OCI-LY7 (cell line): ENCODE measurements around the gene KBTBD12. TPM values are rescaled to one million over a fixed set of nuclear protein-coding genes. Genes with fewer than 3 reads are reported as not detected.

Source experiments
- BruUV-seq: library from RNA; stranded (reverse); fragments of 400-500 nt; replicated peaks from 2 replicates; lab custom pipeline; 2021; lab: Mats Ljungman, UMichigan
- CTCF ChIA-PET: fragments of 300-600 bp; sonication (Branson Sonifier 250); formaldehyde crosslinking; loops from one replicate; lab custom pipeline; 2022; ENCODE audit warnings: antibody characterized with exemption; ENCODE audit not compliant: unreplicated experiment; lab: Charles Lee
- POLR2A ChIA-PET: fragments of 300-600 bp; sonication (Branson Sonifier 250); formaldehyde crosslinking; loops from one replicate; lab custom pipeline; 2022; ENCODE audit warnings: antibody characterized with exemption; lab: Charles Lee
- DNase-seq: peaks from one replicate; pipeline ENCODE4 v3.0.0-alpha.2; 2015; ENCODE audit warnings: low spot score
- H2AFZ ChIP-seq: fragments of 200-600 bp; sonication (generic), shearing (Covaris generic); 2 replicates; pipeline ENCODE4 v1.6.1; 2014; ENCODE audit warnings: mild to moderate bottlenecking, antibody characterized with exemption, low read length, moderate library complexity
- H3K27ac ChIP-seq: fragments of 200-600 bp; sonication (generic); 2 replicates; pipeline ENCODE4 v1.5.1; 2014; ENCODE audit warnings: mixed run types, low read depth, mild to moderate bottlenecking, moderate library complexity, low read length, inconsistent platforms; ENCODE audit not compliant: poor library complexity, severe bottlenecking
- H3K36me3 ChIP-seq: fragments of 200-600 bp; sonication (generic); 2 replicates; pipeline ENCODE4 v1.6.1; 2014; ENCODE audit warnings: mild to moderate bottlenecking, antibody characterized with exemption, low read length, moderate library complexity, mixed read lengths; ENCODE audit not compliant: insufficient read depth
- H3K4me1 ChIP-seq: fragments of 200-600 bp; sonication (generic); 2 replicates; pipeline ENCODE4 v1.5.1; 2014; ENCODE audit warnings: mild to moderate bottlenecking, low read length; ENCODE audit not compliant: insufficient read depth, poor library complexity, severe bottlenecking
- H3K4me2 ChIP-seq: fragments of 200-600 bp; sonication (generic); 2 replicates; pipeline ENCODE4 v1.6.1; 2014; ENCODE audit warnings: mild to moderate bottlenecking, low read length
- H3K4me3 ChIP-seq: fragments of 200-600 bp; sonication (generic); 2 replicates; pipeline ENCODE4 v1.5.1; 2014; ENCODE audit warnings: mild to moderate bottlenecking, low read depth, low read length; ENCODE audit not compliant: poor library complexity, severe bottlenecking
- H3K79me2 ChIP-seq: fragments of 200-600 bp; sonication (generic); 2 replicates; pipeline ENCODE4 v1.6.1; 2016; ENCODE audit warnings: low read depth, mild to moderate bottlenecking, low read length, moderate library complexity, mixed read lengths; ENCODE audit not compliant: insufficient read depth
- H3K9me2 ChIP-seq: fragments of 200-600 bp; sonication (generic); 2 replicates; pipeline ENCODE4 v1.6.1; 2016; ENCODE audit warnings: mild to moderate bottlenecking, low read length, mixed read lengths; ENCODE audit not compliant: insufficient read depth
- H3K9me3 ChIP-seq: fragments of 200-600 bp; sonication (generic); 2 replicates; pipeline ENCODE4 v1.6.1; 2014; ENCODE audit warnings: mild to moderate bottlenecking, mixed run types, low read length, mixed read lengths
- H4K20me1 ChIP-seq: fragments of 200-600 bp; sonication (generic); 2 replicates; pipeline ENCODE4 v1.6.1; 2014; ENCODE audit warnings: mild to moderate bottlenecking, antibody characterized with exemption, low read length, moderate library complexity, mixed read lengths; ENCODE audit not compliant: insufficient read depth
- EZH2phosphoT487 ChIP-seq: fragments of 200-600 bp; sonication (generic); IDR thresholded peaks from 2 replicates; pipeline ENCODE4 v1.6.1; 2018; ENCODE audit warnings: low read depth, borderline replicate concordance, mild to moderate bottlenecking, mixed run types, antibody characterized with exemption, low read length, moderate library complexity, mixed read lengths
- intact Hi-C: fragments of 100-400 bp; cut with micrococcal nuclease; formaldehyde crosslinking; loops from one replicate; pipeline ENCODE4 v1.10.0; 2022; ENCODE audit not compliant: unreplicated experiment
- total RNA-seq, 2 experiments: library from RNA; depleted of rRNA in 1 of 2; stranded (reverse); fragments of >200 nt in 1 of 2; shearing (Covaris generic) in 1 of 2; gene quantifications; 2 replicates each; pipeline ENCODE4 v1.2.3, GENCODE V29; 2014 to 2022
- TF ChIP-seq, protein P1 (sequence below): fragments of 200-600 bp; sonication (generic); conservative IDR thresholded peaks from 2 replicates; pipeline ENCODE4 v1.5.1; 2014; ENCODE audit warnings: mild to moderate bottlenecking, antibody characterized with exemption, low read length, moderate library complexity, mixed read lengths

KBTBD12 gene
- total RNA-seq, 2 experiments from 2014 or later, result not detected

DNA sequence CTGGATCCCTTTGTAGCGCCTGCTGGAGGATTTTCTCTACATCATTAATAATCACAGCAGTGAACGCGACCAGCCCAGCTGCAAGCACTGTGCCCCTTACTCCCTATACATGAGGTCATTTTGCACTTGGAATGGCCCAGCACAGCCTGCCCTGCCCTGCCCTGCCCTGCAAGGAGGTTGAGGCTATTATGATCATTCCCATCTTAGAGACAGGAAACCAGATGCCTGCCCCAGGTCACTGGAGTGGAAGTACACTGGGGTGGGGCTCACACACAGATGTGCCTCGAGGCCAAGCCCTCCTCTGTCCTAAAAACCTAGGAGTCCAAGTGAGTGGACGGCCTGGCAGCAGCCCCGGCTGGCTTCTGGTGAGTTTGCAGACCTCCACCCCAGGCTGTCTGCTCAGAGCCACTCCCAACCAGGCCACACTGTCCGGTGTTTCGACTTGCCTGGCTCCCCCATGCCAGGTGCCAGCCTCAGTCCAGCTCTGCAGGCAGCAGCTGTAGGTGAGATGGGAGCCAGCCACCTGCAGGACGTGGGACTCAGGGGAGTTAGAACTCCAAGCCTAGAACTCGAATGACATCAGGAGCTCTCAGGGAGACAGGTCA is 106.8 kb downstream of the KBTBD12 start:
- Histone ChIP-seq H3K27ac (no peak overlapping the region), H3K4me1 (no peaks in the 10 kb centered on the region), H3K4me2 (no peak overlapping the region), H3K9me2 (no peaks in the 10 kb centered on the region), H3K9me3 (no peaks in the 10 kb centered on the region), H3K79me2 (no peaks in the 10 kb centered on the region), H4K20me1 (no peaks in the 10 kb centered on the region), H3K4me3 (no peak overlapping the region), H3K36me3 (no peaks in the 10 kb centered on the region), H2AFZ (no peak overlapping the region)
- BruUV-seq, result no TSS peak
- no peak for DNase-seq
- POLR2A ChIA-PET, result interaction anchor here (0.6 kb wide), 1 partner anchor 243 kb away, joined by 3 read pairs; no protein-coding TSS in a partner anchor
- TF ChIP-seq EZH2phosphoT487, result no peak
- TF ChIP-seq, protein P1, sequence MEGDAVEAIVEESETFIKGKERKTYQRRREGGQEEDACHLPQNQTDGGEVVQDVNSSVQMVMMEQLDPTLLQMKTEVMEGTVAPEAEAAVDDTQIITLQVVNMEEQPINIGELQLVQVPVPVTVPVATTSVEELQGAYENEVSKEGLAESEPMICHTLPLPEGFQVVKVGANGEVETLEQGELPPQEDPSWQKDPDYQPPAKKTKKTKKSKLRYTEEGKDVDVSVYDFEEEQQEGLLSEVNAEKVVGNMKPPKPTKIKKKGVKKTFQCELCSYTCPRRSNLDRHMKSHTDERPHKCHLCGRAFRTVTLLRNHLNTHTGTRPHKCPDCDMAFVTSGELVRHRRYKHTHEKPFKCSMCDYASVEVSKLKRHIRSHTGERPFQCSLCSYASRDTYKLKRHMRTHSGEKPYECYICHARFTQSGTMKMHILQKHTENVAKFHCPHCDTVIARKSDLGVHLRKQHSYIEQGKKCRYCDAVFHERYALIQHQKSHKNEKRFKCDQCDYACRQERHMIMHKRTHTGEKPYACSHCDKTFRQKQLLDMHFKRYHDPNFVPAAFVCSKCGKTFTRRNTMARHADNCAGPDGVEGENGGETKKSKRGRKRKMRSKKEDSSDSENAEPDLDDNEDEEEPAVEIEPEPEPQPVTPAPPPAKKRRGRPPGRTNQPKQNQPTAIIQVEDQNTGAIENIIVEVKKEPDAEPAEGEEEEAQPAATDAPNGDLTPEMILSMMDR, result no peak
- intact Hi-C loops, result no loop called here
- CTCF ChIA-PET, result no interaction called here

DNA sequence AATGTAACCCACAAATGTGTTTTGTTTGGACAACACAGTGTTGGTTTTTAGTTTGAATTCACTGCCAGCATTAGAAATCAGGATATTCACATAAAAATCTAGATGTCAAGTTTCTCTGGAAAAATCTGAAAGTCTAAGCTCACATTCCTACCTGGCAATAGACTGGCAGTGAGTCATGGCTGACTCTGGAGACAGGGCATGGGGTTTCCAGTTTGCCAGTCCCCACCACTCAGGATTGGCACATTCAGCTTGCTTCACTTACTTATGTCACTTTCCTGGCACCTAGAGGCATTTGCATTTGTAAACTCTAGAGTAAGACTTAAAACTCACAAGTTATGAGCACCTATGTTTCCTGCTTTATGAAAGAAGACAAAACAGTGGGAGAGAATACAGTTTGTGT is 118.1 kb downstream of the KBTBD12 start:
- Histone ChIP-seq H2AFZ (no peak overlapping the region), H3K9me3 (no peaks in the 10 kb centered on the region), H4K20me1 (no peaks in the 10 kb centered on the region), H3K79me2 (no peaks in the 10 kb centered on the region), H3K27ac (no peak overlapping the region), H3K4me1 (no peaks in the 10 kb centered on the region), H3K4me2 (no peak overlapping the region), H3K36me3 (no peaks in the 10 kb centered on the region), H3K9me2 (no peaks in the 10 kb centered on the region), H3K4me3 (no peak overlapping the region)
- no TSS peak for BruUV-seq
- ChIA-PET POLR2A (no interaction called here), CTCF (no interaction called here)
- TF ChIP-seq, protein P1, result no peak
- TF ChIP-seq EZH2phosphoT487, result no peak
- no peak for DNase-seq
- intact Hi-C loops, result no loop called here

DNA sequence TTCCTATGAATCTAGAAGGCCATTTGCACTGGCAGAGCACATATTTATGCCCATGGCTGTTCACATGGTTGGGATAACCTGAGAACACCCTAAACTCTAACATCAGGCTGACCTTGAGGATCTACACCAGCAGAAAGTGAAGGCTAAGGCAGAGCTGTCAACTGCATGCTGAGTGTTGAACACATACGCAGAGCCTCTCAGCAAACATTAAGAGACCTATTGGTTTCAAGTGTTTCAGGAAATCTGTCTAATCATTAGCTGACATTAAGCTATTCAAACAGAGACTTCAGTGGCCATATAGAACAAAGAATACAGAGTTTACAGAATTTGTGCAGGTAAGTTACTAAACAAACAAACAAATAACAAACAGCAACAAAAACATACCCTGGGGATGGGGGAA is 121.1 kb downstream of the KBTBD12 start:
- no peaks in the 10 kb centered on the region for H3K9me3 ChIP-seq
- no peaks in the 10 kb centered on the region for H3K9me2 ChIP-seq
- no peak overlapping the region for H2AFZ ChIP-seq
- no peak overlapping the region for H3K4me2 ChIP-seq
- no peaks in the 10 kb centered on the region for H4K20me1 ChIP-seq
- no peaks in the 10 kb centered on the region for H3K4me1 ChIP-seq
- ChIA-PET POLR2A (interaction anchor here (1.0 kb wide), 1 partner anchor 9 kb away, joined by 5 read pairs; no protein-coding TSS in a partner anchor), CTCF (no interaction called here)
- intact Hi-C loops, result no loop called here
- no peaks in the 10 kb centered on the region for H3K36me3 ChIP-seq
- no peak overlapping the region for H3K27ac ChIP-seq
- H3K79me2 ChIP-seq, result no peaks in the 10 kb centered on the region
- TF ChIP-seq, protein P1, result no peak
- no peak for TF ChIP-seq EZH2phosphoT487
- no TSS peak for BruUV-seq
- no peak overlapping the region for H3K4me3 ChIP-seq
- DNase-seq, result no peak
